Right lobe of liver (tissue), 6 donors: ENCODE results near the gene SPTLC2. TPM values are rescaled to one million over a fixed set of nuclear protein-coding genes. Genes with fewer than 3 reads are reported as not detected.
"Not testable (repeated sequence)": the region's sequence is repeated elsewhere in the genome, so short reads cannot be mapped to it uniquely, and the experiment has no call there.

Experiments used
- ATAC-seq, 4 donors: fragments of 200-7000 bp; cut with Tn5 transposase; one replicate each; pipeline ENCODE4 v1.9.1; 2020; ENCODE audit warnings: mild to moderate bottlenecking in 4 of 4, moderate library complexity in 4 of 4
- DNase-seq, 3 donors: peaks; one replicate each; pipeline ENCODE4 v3.0.0-alpha.2; 2020
- H3K27ac ChIP-seq, 3 donors: fragments of 200-600 bp; one replicate each; pipeline ENCODE4 v1.8.0; 2022
- H3K27me3 ChIP-seq, 2 donors: fragments of 200-600 bp; one replicate each; pipeline ENCODE4 v1.8.0; 2022
- H3K36me3 ChIP-seq, 4 donors: fragments of 200-600 bp; sonication (generic) in 1 of 4; one replicate each; pipeline versions ENCODE4 v1.5.1 to v1.8.0; 2017 to 2022; ENCODE audit warnings: control low read depth in 1 of 4
- H3K4me1 ChIP-seq, 4 donors: fragments of 200-600 bp; sonication (generic) in 1 of 4; one replicate each; pipeline versions ENCODE4 v1.5.1 to v1.8.0; 2017 to 2022; ENCODE audit warnings: control low read depth in 1 of 4
- H3K4me3 ChIP-seq, 3 donors: fragments of 200-600 bp; one replicate each; pipeline ENCODE4 v1.8.0; 2022
- H3K9me3 ChIP-seq, 4 donors: fragments of 200-600 bp; sonication (generic) in 1 of 4; one replicate each; pipeline versions ENCODE4 v1.5.1 to v1.8.0; 2017 to 2022; ENCODE audit warnings: control low read depth in 1 of 4
- CTCF ChIP-seq, 4 donors: fragments of 200-600 bp in 3 of 4; fragments of 450-650 bp in 1 of 4; IDR thresholded peaks; one replicate each; pipeline versions ENCODE4 v1.5.1 to v1.8.0; 2016 to 2022; ENCODE audit warnings: antibody characterized with exemption in 4 of 4, mild to moderate bottlenecking in 2 of 4
- POLR2A ChIP-seq: fragments of 450-650 bp; IDR thresholded peaks from one replicate; pipeline ENCODE4 v1.6.1; 2017; ENCODE audit warnings: antibody characterized with exemption, mild to moderate bottlenecking
- WGBS: methylation state at CpG from one replicate; pipeline ENCODE4 v1.1.6; 2018; ENCODE audit warnings: low coverage, low lambda C conversion rate; ENCODE audit not compliant: insufficient coverage; ENCODE audit errors: missing lambda C conversion rate; 5-methylcytosine and 5-hydroxymethylcytosine counted together
- intact Hi-C, 2 donors: fragments of 100-400 bp; cut with DNase I; formaldehyde crosslinking; loops; one replicate each; pipeline versions ENCODE4 v1.11.2 to v1.14.1; 2022
- total RNA-seq, 6 experiments: library from RNA; depleted of rRNA in 2 of 6; stranded (reverse); fragments of >200 nt in 2 of 6; fragmentation: NEBNext Ultra II Directional in 3 of 6; extraction: Animal tissue kit (Norgen Biotek cat#: 25700) in 3 of 6; gene quantifications; one replicate each; pipeline versions ENCODE4 v1.1.0 to v1.2.4, GENCODE V29; 2016 to 2023
- donor health status: DM: no; HTN: yes; CAD: no.
- donor health status: DM: no; HTN: no; CAD: no.
- donor health status: DM: no; HTN: no; CAD: no.
- donor health status: DM: no; HTN: yes; CAD: no.
- donor health status: DM: no; HTN: yes; CAD: no.

The SPTLC2 gene
- total RNA-seq, 6 experiments from 2014 or later: 5.9 to 16.4 (median 10.7) TPM

GRCh38 chr14:77541905-77542304 lies 74.5 kb downstream of the SPTLC2 start:
- DNase-seq: no peak
- Histone ChIP-seq H3K27ac (peak overlapping the region in 2 of 3 donors; percentile 10 to 19), H3K36me3 (no peaks in the 10 kb centered on the region), H3K27me3 (no peaks in the 10 kb centered on the region), H3K9me3 (no peaks in the 10 kb centered on the region), H3K4me1 (no peaks in the 10 kb centered on the region), H3K4me3 (no peak overlapping the region)
- intact Hi-C loops: no loop called here
- peak in 1 of 4 donors; percentile 19 for ATAC-seq
- TF ChIP-seq POLR2A (no peak), CTCF (IDR thresholded peaks at IDR 0.05) (no peak)
- 70% methylated on average over 4 of the region's 4 CpGs for WGBS

GRCh38 chr14:77536951-77537350 lies 79.5 kb downstream of the SPTLC2 start:
- H3K4me1 ChIP-seq, intact Hi-C loops, H3K36me3 ChIP-seq, H3K27ac ChIP-seq, DNase-seq, H3K4me3 ChIP-seq, ATAC-seq, H3K27me3 ChIP-seq, H3K9me3 ChIP-seq: not testable (repeated sequence)
- WGBS: 84% methylated on average over 5 of the region's 5 CpGs

GRCh38 chr14:77531071-77531470 lies 85.4 kb downstream of the SPTLC2 start:
- intact Hi-C loops: no loop called here
- Histone ChIP-seq H3K4me3 (no peak overlapping the region), H3K9me3 (no peaks in the 10 kb centered on the region), H3K4me1 (no peaks in the 10 kb centered on the region), H3K27me3 (no peaks in the 10 kb centered on the region), H3K36me3 (peaks cover 0 to 3% (median 0%) of the 10 kb centered on the region in 4 donors), H3K27ac (no peak overlapping the region)
- no peak for TF ChIP-seq POLR2A
- no peak for TF ChIP-seq CTCF (IDR thresholded peaks at IDR 0.05)
- DNase-seq (no peak), ATAC-seq (no peak)

DNA sequence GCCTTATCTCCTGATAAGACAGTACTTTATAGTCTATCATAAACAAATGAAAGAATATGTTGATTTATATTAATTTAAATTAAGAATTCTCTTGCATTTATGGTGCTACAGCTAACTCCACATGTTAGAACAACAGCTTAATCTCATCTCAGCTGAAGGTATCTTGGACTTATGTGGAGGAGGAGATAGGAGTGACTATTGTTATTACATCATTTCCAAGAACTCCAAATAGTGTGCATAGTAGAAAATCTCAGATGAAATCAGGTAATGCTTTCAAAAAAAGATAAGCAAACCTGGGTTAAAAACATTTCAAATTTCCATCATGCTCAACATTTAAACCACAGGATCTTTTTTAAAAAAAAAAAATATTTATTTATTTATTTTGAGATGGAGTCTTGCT lies 86.5 kb downstream of the SPTLC2 start:
- Histone ChIP-seq H3K27ac (no peak overlapping the region), H3K27me3 (no peaks in the 10 kb centered on the region), H3K9me3 (no peaks in the 10 kb centered on the region), H3K4me3 (no peak overlapping the region), H3K4me1 (no peaks in the 10 kb centered on the region), H3K36me3 (no peaks in the 10 kb centered on the region)
- no peak for TF ChIP-seq CTCF (IDR thresholded peaks at IDR 0.05)
- no peak for TF ChIP-seq POLR2A
- intact Hi-C loops: no loop called here
- DNase-seq (no peak), ATAC-seq (no peak)

- no peaks in the 10 kb centered on the region for H3K36me3 ChIP-seq
- DNase-seq (no peak), ATAC-seq (no peak)
- WGBS: 58% methylated on average over 2 of the region's 2 CpGs
- no peaks in the 10 kb centered on the region for H3K9me3 ChIP-seq
- no peaks in the 10 kb centered on the region for H3K27me3 ChIP-seq
- no peak overlapping the region for H3K4me3 ChIP-seq
- no peaks in the 10 kb centered on the region for H3K4me1 ChIP-seq
- TF ChIP-seq POLR2A: no peak
- H3K27ac ChIP-seq: no peak overlapping the region
- intact Hi-C loops: no loop called here
Measured at GRCh38 chr14:77529213-77529612, 87.2 kb downstream of the SPTLC2 start.

- H3K36me3 ChIP-seq, H3K9me3 ChIP-seq, H3K4me1 ChIP-seq, H3K4me3 ChIP-seq, H3K27me3 ChIP-seq, ATAC-seq, H3K27ac ChIP-seq, intact Hi-C loops, DNase-seq: not testable (repeated sequence)
- WGBS: 61% methylated on average over 5 of the region's 5 CpGs
Measured at GRCh38 chr14:77528701-77529100, 87.7 kb downstream of the SPTLC2 start.
